ENCODE data around the gene ACACB. TPM values are rescaled to one million over a fixed set of nuclear protein-coding genes. Genes with fewer than 3 reads are reported as not detected.

Gene ACACB
- total RNA-seq, 4 donors from 2014 or later: 402 to 560 (median 525) TPM

- peaks cover 15 to 100% (median 23%) of the 10 kb centered on the region in 3 donors for H3K36me3 ChIP-seq
Observed at GRCh38 chr12:109222496-109222895, 106.1 kb downstream of the ACACB start.

GRCh38 chr12:109223211-109223610, 106.8 kb downstream of the ACACB start:
- 95 to 96% methylated on average over 10 of the region's 10 CpGs for WGBS, 2 donors
- H3K9me3 ChIP-seq: no peaks in the 10 kb centered on the region
- no peaks in the 10 kb centered on the region for H3K4me1 ChIP-seq
- peaks cover 16 to 100% (median 22%) of the 10 kb centered on the region in 3 donors for H3K36me3 ChIP-seq
- TF ChIP-seq POLR2A (IDR thresholded peaks at IDR 0.05) (no peak), CTCF (IDR thresholded peaks at IDR 0.05) (no peak), EP300 (IDR thresholded peaks at IDR 0.05) (no peak)
- H3K27ac ChIP-seq: no peak overlapping the region
- DNase-seq (ENCODE audit: low spot score in 2 of 2): no peak
- no peak overlapping the region for H3K4me3 ChIP-seq
- no peaks in the 10 kb centered on the region for H3K27me3 ChIP-seq

More at GRCh38 chr12:109222496-109222895, 106.1 kb downstream of the ACACB start:
- no peak overlapping the region for H3K4me3 ChIP-seq
- H3K27ac ChIP-seq: no peak overlapping the region
- no peak for DNase-seq (ENCODE audit: low spot score in 2 of 2)
- no peaks in the 10 kb centered on the region for H3K27me3 ChIP-seq
- H3K9me3 ChIP-seq: no peaks in the 10 kb centered on the region
- H3K4me1 ChIP-seq: no peaks in the 10 kb centered on the region
- TF ChIP-seq POLR2A (IDR thresholded peaks at IDR 0.05) (no peak), CTCF (IDR thresholded peaks at IDR 0.05) (no peak), EP300 (IDR thresholded peaks at IDR 0.05) (no peak)
- WGBS, 2 donors: 85 to 86% methylated on average over 16 to 18 of the region's 18 CpGs

- H3K9me3 ChIP-seq: no peaks in the 10 kb centered on the region
- WGBS, 2 donors: 97% methylated on average over 5 of the region's 5 CpGs
- peaks cover 16 to 100% (median 22%) of the 10 kb centered on the region in 3 donors for H3K36me3 ChIP-seq
- TF ChIP-seq CTCF (IDR thresholded peaks at IDR 0.05) (no peak), EP300 (IDR thresholded peaks at IDR 0.05) (no peak), POLR2A (IDR thresholded peaks at IDR 0.05) (no peak)
- H3K27ac ChIP-seq: no peak overlapping the region
- no peak overlapping the region for H3K4me3 ChIP-seq
- no peak for DNase-seq (ENCODE audit: low spot score in 2 of 2)
- no peaks in the 10 kb centered on the region for H3K27me3 ChIP-seq
- H3K4me1 ChIP-seq: no peaks in the 10 kb centered on the region
Observed at GRCh38 chr12:109223868-109224267, 107.5 kb downstream of the ACACB start.

- 95 to 96% methylated on average over 4 of the region's 4 CpGs for WGBS, 2 donors
- no peak for TF ChIP-seq CTCF (IDR thresholded peaks at IDR 0.05)
- no peak for TF ChIP-seq POLR2A (IDR thresholded peaks at IDR 0.05)
- TF ChIP-seq EP300 (IDR thresholded peaks at IDR 0.05): no peak
- no peaks in the 10 kb centered on the region for H3K9me3 ChIP-seq
- no peak overlapping the region for H3K27ac ChIP-seq
- H3K36me3 ChIP-seq: peaks cover 9 to 100% (median 36%) of the 10 kb centered on the region in 3 donors
- H3K4me3 ChIP-seq: no peak overlapping the region
- H3K4me1 ChIP-seq: no peaks in the 10 kb centered on the region
- no peak for DNase-seq (ENCODE audit: low spot score in 2 of 2)
- H3K27me3 ChIP-seq: no peaks in the 10 kb centered on the region
Observed at GRCh38 chr12:109228664-109229063, 112.3 kb downstream of the ACACB start.

GRCh38 chr12:109230193-109230592, 113.8 kb downstream of the ACACB start:
- H3K4me3 ChIP-seq: no peak overlapping the region
- no peak for TF ChIP-seq POLR2A (IDR thresholded peaks at IDR 0.05)
- no peak overlapping the region for H3K27ac ChIP-seq
- no peak for DNase-seq (ENCODE audit: low spot score in 2 of 2)
- no peaks in the 10 kb centered on the region for H3K27me3 ChIP-seq
- H3K36me3 ChIP-seq: peaks cover 7 to 100% (median 33%) of the 10 kb centered on the region in 3 donors
- 64 to 71% methylated on average over 2 of the region's 2 CpGs for WGBS, 2 donors
- H3K4me1 ChIP-seq: no peaks in the 10 kb centered on the region
- no peaks in the 10 kb centered on the region for H3K9me3 ChIP-seq

- Histone ChIP-seq H3K4me3 (no peak overlapping the region), H3K27me3 (no peaks in the 10 kb centered on the region), H3K27ac (no peak overlapping the region), H3K9me3 (no peaks in the 10 kb centered on the region), H3K4me1 (no peaks in the 10 kb centered on the region), H3K36me3 (peaks cover 2 to 100% (median 37%) of the 10 kb centered on the region in 3 donors)
- no peak for DNase-seq (ENCODE audit: low spot score in 2 of 2)
- no peak for TF ChIP-seq POLR2A (IDR thresholded peaks at IDR 0.05)
- no peak for TF ChIP-seq EP300 (IDR thresholded peaks at IDR 0.05)
- no peak for TF ChIP-seq CTCF (IDR thresholded peaks at IDR 0.05)
- 83 to 85% methylated on average over 7 of the region's 7 CpGs for WGBS, 2 donors
Observed at GRCh38 chr12:109232731-109233130, 116.3 kb downstream of the ACACB start.

Data from tibial nerve (tissue), 4 donors.